Measurements from ENCODE around the gene PRKCE. TPM values are rescaled to one million over a fixed set of nuclear protein-coding genes. Genes with fewer than 3 reads are reported as not detected.

PRKCE gene
- total and polyA plus RNA-seq, 2 experiments from 2014 or later: 9.6 to 11.9 TPM

GRCh38 chr2:45625824-45626223 is 25.7 kb upstream of the PRKCE start:
- Histone ChIP-seq H4K20me1 (ENCODE audit: insufficient read depth, poor library complexity, severe bottlenecking) (no peaks in the 10 kb centered on the region), H3K9me2 (replicated peaks; ENCODE audit: insufficient read depth) (no peaks in the 10 kb centered on the region), H2AFZ (no peak overlapping the region), H3K4me1 (ENCODE audit: insufficient read depth) (peaks cover 9% of the 10 kb centered on the region), H3K79me2 (no peaks in the 10 kb centered on the region), H3K27me3 (peaks cover 3% of the 10 kb centered on the region), H3K4me3 (no peak overlapping the region), H3K4me2 (no peak overlapping the region), H3K9me3 (ENCODE audit: low read depth) (no peaks in the 10 kb centered on the region), H3K36me3 (replicated peaks; ENCODE audit: insufficient read depth, low read depth) (no peaks in the 10 kb centered on the region), H3K27ac (no peak overlapping the region)
- TF ChIP-seq EZH2 (IDR thresholded peaks at IDR 0.05; ENCODE audit: borderline replicate concordance): no peak
- no peak for TF ChIP-seq EZH2phosphoT487 (IDR thresholded peaks at IDR 0.05; ENCODE audit: low read depth, severe bottlenecking, unreplicated experiment)
- no peak for TF ChIP-seq CTCF (IDR thresholded peaks at IDR 0.05; ENCODE audit: poor library complexity)
- no peak for DNase-seq (ENCODE audit: low spot score)

GRCh38 chr2:45626387-45627221 is 24.9 kb upstream of the PRKCE start:
- no peak for DNase-seq (ENCODE audit: low spot score)
- no peak overlapping the region for H3K27ac ChIP-seq

GRCh38 chr2:45627911-45628310 is 23.6 kb upstream of the PRKCE start:
- Histone ChIP-seq H3K79me2 (no peaks in the 10 kb centered on the region), H3K27me3 (peaks cover 3% of the 10 kb centered on the region), H3K27ac (no peak overlapping the region), H4K20me1 (ENCODE audit: insufficient read depth, poor library complexity, severe bottlenecking) (no peaks in the 10 kb centered on the region), H2AFZ (no peak overlapping the region), H3K4me3 (no peak overlapping the region), H3K9me3 (ENCODE audit: low read depth) (no peaks in the 10 kb centered on the region), H3K4me2 (no peak overlapping the region), H3K36me3 (replicated peaks; ENCODE audit: insufficient read depth, low read depth) (no peaks in the 10 kb centered on the region), H3K9me2 (replicated peaks; ENCODE audit: insufficient read depth) (no peaks in the 10 kb centered on the region), H3K4me1 (ENCODE audit: insufficient read depth) (peaks cover 9% of the 10 kb centered on the region)
- no peak for DNase-seq (ENCODE audit: low spot score)
- TF ChIP-seq EZH2phosphoT487 (IDR thresholded peaks at IDR 0.05; ENCODE audit: low read depth, severe bottlenecking, unreplicated experiment): no peak
- no peak for TF ChIP-seq CTCF (IDR thresholded peaks at IDR 0.05; ENCODE audit: poor library complexity)
- TF ChIP-seq EZH2 (IDR thresholded peaks at IDR 0.05; ENCODE audit: borderline replicate concordance): no peak
- WGBS (ENCODE audit: low lambda C conversion rate, missing lambda C conversion rate): 60% methylated on average over 1 of the region's 1 CpG

More at GRCh38 chr2:45626387-45627221, 24.9 kb upstream of the PRKCE start:
- H3K9me3 ChIP-seq (ENCODE audit: low read depth): no peaks in the 10 kb centered on the region
- H2AFZ ChIP-seq: no peak overlapping the region
- H3K4me3 ChIP-seq: no peak overlapping the region
- peaks cover 3% of the 10 kb centered on the region for H3K27me3 ChIP-seq
- WGBS (ENCODE audit: low lambda C conversion rate, missing lambda C conversion rate): 57% methylated on average over 8 of the region's 8 CpGs
- no peaks in the 10 kb centered on the region for H3K9me2 ChIP-seq (replicated peaks; ENCODE audit: insufficient read depth)
- H3K36me3 ChIP-seq (replicated peaks; ENCODE audit: insufficient read depth, low read depth): no peaks in the 10 kb centered on the region
- no peaks in the 10 kb centered on the region for H3K79me2 ChIP-seq
- H3K4me1 ChIP-seq (ENCODE audit: insufficient read depth): peaks cover 9% of the 10 kb centered on the region
- no peak overlapping the region for H3K4me2 ChIP-seq
- H4K20me1 ChIP-seq (ENCODE audit: insufficient read depth, poor library complexity, severe bottlenecking): no peaks in the 10 kb centered on the region
- TF ChIP-seq CTCF (IDR thresholded peaks at IDR 0.05; ENCODE audit: poor library complexity) (no peak), EZH2 (IDR thresholded peaks at IDR 0.05; ENCODE audit: borderline replicate concordance) (no peak), EZH2phosphoT487 (IDR thresholded peaks at IDR 0.05; ENCODE audit: low read depth, severe bottlenecking, unreplicated experiment) (no peak)
